ENCODE results near the gene PIK3R5.

The PIK3R5 gene

DNA sequence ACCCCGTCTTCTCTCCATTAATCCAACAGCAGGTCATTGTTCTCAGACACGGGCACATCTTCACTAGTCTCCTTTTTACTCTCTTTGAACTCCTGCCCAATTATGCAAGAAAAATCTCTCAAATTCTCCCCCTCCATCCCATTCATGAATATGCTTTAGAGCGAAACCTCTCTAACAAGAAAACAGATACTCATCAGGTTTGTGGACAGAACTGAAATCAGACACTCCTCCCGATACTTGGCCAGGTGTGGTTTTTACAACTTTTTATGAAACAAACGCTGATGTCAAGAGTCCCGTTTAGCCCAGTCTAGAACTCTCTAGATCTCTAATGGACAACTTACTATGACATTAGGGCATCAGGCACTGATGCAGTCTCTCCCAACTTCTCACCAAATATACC is 40.9 kb downstream of the PIK3R5 start:
- DNase-seq (ENCODE audit: low spot score) = no peak

- no peak for DNase-seq (ENCODE audit: low spot score)
Measured at GRCh38 chr17:8923762-8924161, 41.7 kb downstream of the PIK3R5 start.

- DNase-seq (ENCODE audit: low spot score) = no peak
Measured at GRCh38 chr17:8922928-8923327, 42.6 kb downstream of the PIK3R5 start.

GRCh38 chr17:8922451-8922850 is 43.1 kb downstream of the PIK3R5 start:
- DNase-seq (ENCODE audit: low spot score) = no peak

GRCh38 chr17:8921147-8921546 is 44.4 kb downstream of the PIK3R5 start:
- DNase-seq (ENCODE audit: low spot score) = no peak

GRCh38 chr17:8918807-8919465 is 46.6 kb downstream of the PIK3R5 start:
- DNase-seq (ENCODE audit: low spot score) = peak; percentile 42

- no peak for DNase-seq (ENCODE audit: low spot score)
Measured at GRCh38 chr17:8916466-8916865, 49.0 kb downstream of the PIK3R5 start.

- no peak for DNase-seq (ENCODE audit: low spot score)
Measured at GRCh38 chr17:8914554-8914953, 51.0 kb downstream of the PIK3R5 start.

- no peak for DNase-seq (ENCODE audit: low spot score)
Measured at GRCh38 chr17:8913879-8914278, 51.6 kb downstream of the PIK3R5 start.

GRCh38 chr17:8913091-8913490 is 52.4 kb downstream of the PIK3R5 start:
- no peak for DNase-seq (ENCODE audit: low spot score)

GRCh38 chr17:8912084-8912981 is 53.2 kb downstream of the PIK3R5 start:
- no peak for DNase-seq (ENCODE audit: low spot score)

GRCh38 chr17:8910969-8911604 is 54.4 kb downstream of the PIK3R5 start:
- DNase-seq (ENCODE audit: low spot score) = no peak

DNA sequence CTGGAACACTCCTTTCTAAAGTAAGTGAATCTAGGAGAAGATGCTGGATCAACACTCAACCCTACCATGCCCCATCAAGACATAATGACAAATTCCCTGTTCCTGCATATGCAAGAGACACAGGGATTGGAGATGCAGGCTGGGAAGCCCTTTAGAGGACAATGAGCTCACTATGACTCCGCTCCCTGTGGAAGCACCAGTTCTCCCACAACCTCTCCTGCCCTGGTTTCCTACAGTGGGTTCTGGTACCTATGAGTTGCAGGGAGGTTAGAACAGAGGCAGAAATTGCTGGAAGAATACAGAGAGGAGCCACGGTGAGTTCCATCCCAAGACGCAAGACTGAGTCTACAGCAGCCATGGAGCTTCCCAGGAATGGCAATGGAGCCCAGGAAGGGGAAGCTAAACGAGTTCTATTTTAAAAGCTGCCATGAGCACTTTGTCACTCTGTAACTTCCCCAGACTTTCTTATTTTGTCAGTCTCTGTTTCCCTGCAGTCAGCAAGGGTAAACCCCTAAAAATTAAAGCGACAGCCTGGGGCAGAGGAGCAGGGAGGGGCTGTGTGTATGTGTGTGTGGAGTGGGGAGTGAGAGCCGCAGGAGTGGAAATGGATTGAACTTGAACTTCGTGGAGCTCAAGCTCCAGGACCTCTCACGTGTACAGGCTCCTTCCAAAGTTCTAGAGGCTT is 55.8 kb downstream of the PIK3R5 start:
- no peak for DNase-seq (ENCODE audit: low spot score)

- DNase-seq (ENCODE audit: low spot score) = no peak
Measured at GRCh38 chr17:8905331-8905730, 60.2 kb downstream of the PIK3R5 start.

GRCh38 chr17:8904686-8905085 is 60.8 kb downstream of the PIK3R5 start:
- no peak for DNase-seq (ENCODE audit: low spot score)

GRCh38 chr17:8904201-8904600 is 61.3 kb downstream of the PIK3R5 start:
- DNase-seq (ENCODE audit: low spot score) = no peak

DNA sequence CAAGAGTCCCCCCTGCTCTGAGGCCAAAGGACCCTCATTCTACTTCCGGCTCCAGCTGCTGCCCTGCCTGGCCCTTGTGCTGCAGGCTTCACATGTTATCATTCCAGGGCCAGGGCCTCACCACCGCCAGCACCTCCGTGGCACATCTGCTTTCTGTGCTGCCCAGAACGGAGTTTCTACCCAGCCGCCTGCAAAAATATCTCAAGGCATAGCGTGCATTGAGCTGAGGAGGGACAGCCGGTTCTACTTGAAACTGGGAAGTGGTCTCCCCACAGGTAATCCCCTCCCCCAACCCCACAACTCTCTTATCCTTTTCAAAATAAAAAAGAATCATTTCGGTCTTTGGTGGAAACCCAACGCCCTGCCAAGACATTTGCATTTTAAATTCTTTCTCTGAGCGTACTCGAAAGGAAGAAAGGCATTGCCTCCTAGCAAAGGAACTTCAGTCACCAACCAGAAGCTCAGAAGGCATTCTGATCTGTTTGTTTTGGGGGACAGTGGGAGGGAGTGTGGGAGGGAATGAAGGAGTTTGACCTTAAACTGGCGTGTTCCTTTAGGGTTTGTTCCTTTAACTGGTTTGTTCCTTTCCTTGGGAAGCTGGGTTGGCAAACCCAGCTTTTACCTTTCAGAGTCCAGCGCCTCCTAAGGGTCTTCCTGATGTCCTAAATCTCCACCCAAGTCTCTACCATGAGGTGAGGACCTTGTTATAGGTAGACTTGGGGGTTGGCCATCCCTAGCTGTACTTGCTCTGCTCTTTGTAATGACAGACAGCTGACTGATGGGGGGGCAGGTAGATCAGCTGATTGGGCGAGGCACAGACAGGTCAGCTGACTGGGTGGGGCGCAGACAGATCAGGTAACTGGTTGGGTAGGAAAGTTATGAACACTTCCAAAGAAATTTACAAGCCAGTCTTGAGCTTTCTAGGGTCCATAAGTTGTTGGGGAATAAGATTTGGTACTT is 64.6 kb downstream of the PIK3R5 start:
- DNase-seq (ENCODE audit: low spot score) = no peak

GRCh38 chr17:8900207-8900606 is 65.3 kb downstream of the PIK3R5 start:
- DNase-seq (ENCODE audit: low spot score) = no peak

- no peak for DNase-seq (ENCODE audit: low spot score)
Measured at GRCh38 chr17:8898636-8899035, 66.9 kb downstream of the PIK3R5 start.

GRCh38 chr17:8898126-8898525 is 67.4 kb downstream of the PIK3R5 start:
- DNase-seq (ENCODE audit: low spot score) = no peak
